Measurements from ENCODE around the gene TC2N. TPM values are rescaled to one million over a fixed set of nuclear protein-coding genes. Genes with fewer than 3 reads are reported as not detected.
A peak's percentile ranks its signal among the peaks of the same experiment; 100 is the strongest.

Gene TC2N
- total and polyA plus RNA-seq, 4 donors, result 0.62 to 6.4 (median 1.6) TPM

- WGBS, result 77% methylated on average over 6 of the region's 6 CpGs
- Histone ChIP-seq H3K36me3 (ENCODE audit: control insufficient read depth in 4 of 4, insufficient read depth in 3 of 4, low read depth in 1 of 4, low read length in 3 of 4) (no peaks in the 10 kb centered on the region), H3K9me3 (ENCODE audit: control insufficient read depth in 4 of 4, low read length in 3 of 4) (no peaks in the 10 kb centered on the region), H3K27me3 (ENCODE audit: control insufficient read depth in 4 of 4, insufficient read depth in 4 of 4, low read length in 3 of 4) (no peaks in the 10 kb centered on the region), H3K27ac (ENCODE audit: low read depth in 1 of 2, low read length in 2 of 2) (no peak overlapping the region), H3K4me3 (ENCODE audit: low read depth in 1 of 3, low read length in 3 of 3) (no peak overlapping the region), H3K9ac (ENCODE audit: low read depth in 1 of 2, low read length in 2 of 2) (no peak overlapping the region), H3K4me1 (ENCODE audit: control insufficient read depth in 4 of 4, insufficient read depth in 4 of 4, low read length in 3 of 4) (peaks cover 7 to 12% (median 10%) of the 10 kb centered on the region in 4 donors)
- DNase-seq (ENCODE audit: low spot score), result no peak
- TF ChIP-seq, protein P1, sequence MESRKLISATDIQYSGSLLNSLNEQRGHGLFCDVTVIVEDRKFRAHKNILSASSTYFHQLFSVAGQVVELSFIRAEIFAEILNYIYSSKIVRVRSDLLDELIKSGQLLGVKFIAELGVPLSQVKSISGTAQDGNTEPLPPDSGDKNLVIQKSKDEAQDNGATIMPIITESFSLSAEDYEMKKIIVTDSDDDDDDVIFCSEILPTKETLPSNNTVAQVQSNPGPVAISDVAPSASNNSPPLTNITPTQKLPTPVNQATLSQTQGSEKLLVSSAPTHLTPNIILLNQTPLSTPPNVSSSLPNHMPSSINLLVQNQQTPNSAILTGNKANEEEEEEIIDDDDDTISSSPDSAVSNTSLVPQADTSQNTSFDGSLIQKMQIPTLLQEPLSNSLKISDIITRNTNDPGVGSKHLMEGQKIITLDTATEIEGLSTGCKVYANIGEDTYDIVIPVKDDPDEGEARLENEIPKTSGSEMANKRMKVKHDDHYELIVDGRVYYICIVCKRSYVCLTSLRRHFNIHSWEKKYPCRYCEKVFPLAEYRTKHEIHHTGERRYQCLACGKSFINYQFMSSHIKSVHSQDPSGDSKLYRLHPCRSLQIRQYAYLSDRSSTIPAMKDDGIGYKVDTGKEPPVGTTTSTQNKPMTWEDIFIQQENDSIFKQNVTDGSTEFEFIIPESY (IDR thresholded peaks at IDR 0.05), result no peak
- TF ChIP-seq NR2F2 (IDR thresholded peaks at IDR 0.05) (no peak), SP1 (IDR thresholded peaks at IDR 0.05) (no peak)
These were observed 17.3 kb upstream of the TC2N start for GRCh38 chr14:91884664-91885063.

- DNase-seq (ENCODE audit: low spot score), result no peak
- peaks cover under 1 to 3% (median 2%) of the 10 kb centered on the region in 4 donors for H3K4me1 ChIP-seq (ENCODE audit: control insufficient read depth in 4 of 4, insufficient read depth in 4 of 4, low read length in 3 of 4)
- no peaks in the 10 kb centered on the region for H3K9me3 ChIP-seq (ENCODE audit: control insufficient read depth in 4 of 4, low read length in 3 of 4)
- no peak overlapping the region for H3K27ac ChIP-seq (ENCODE audit: low read depth in 1 of 2, low read length in 2 of 2)
- H3K27me3 ChIP-seq (ENCODE audit: control insufficient read depth in 4 of 4, insufficient read depth in 4 of 4, low read length in 3 of 4), result no peaks in the 10 kb centered on the region
- no peak overlapping the region for H3K9ac ChIP-seq (ENCODE audit: low read depth in 1 of 2, low read length in 2 of 2)
- H3K36me3 ChIP-seq (ENCODE audit: control insufficient read depth in 4 of 4, insufficient read depth in 3 of 4, low read depth in 1 of 4, low read length in 3 of 4), result no peaks in the 10 kb centered on the region
- H3K4me3 ChIP-seq (ENCODE audit: low read depth in 1 of 3, low read length in 3 of 3), result no peak overlapping the region
- TF ChIP-seq SP1 (IDR thresholded peaks at IDR 0.05), result no peak
- TF ChIP-seq FOXA1 (IDR thresholded peaks at IDR 0.05), result no peak
- peak; percentile 18 for TF ChIP-seq NR2F2 (IDR thresholded peaks at IDR 0.05)
- no peak for TF ChIP-seq YY1 (IDR thresholded peaks at IDR 0.05)
- 87% methylated on average over 9 of the region's 9 CpGs for WGBS
These were observed 16.4 kb upstream of the TC2N start for GRCh38 chr14:91883753-91884152.

GRCh38 chr14:91882776-91883175 lies 15.4 kb upstream of the TC2N start:
- no peaks in the 10 kb centered on the region for H3K36me3 ChIP-seq (ENCODE audit: control insufficient read depth in 4 of 4, insufficient read depth in 3 of 4, low read depth in 1 of 4, low read length in 3 of 4)
- H3K27ac ChIP-seq (ENCODE audit: low read depth in 1 of 2, low read length in 2 of 2), result no peak overlapping the region
- TF ChIP-seq, protein P1 (IDR thresholded peaks at IDR 0.05), result no peak
- TF ChIP-seq REST (IDR thresholded peaks at IDR 0.05), result no peak
- no peak for TF ChIP-seq JUND (IDR thresholded peaks at IDR 0.05)
- no peak for TF ChIP-seq EGR1 (IDR thresholded peaks at IDR 0.05; ENCODE audit: low read depth in 2 of 2)
- no peak for TF ChIP-seq NR2F2 (IDR thresholded peaks at IDR 0.05)
- no peak for TF ChIP-seq RXRA (IDR thresholded peaks at IDR 0.05)
- H3K4me1 ChIP-seq (ENCODE audit: control insufficient read depth in 4 of 4, insufficient read depth in 4 of 4, low read length in 3 of 4), result no peaks in the 10 kb centered on the region
- no peak overlapping the region for H3K9ac ChIP-seq (ENCODE audit: low read depth in 1 of 2, low read length in 2 of 2)
- H3K4me3 ChIP-seq (ENCODE audit: low read depth in 1 of 3, low read length in 3 of 3), result no peak overlapping the region
- no peaks in the 10 kb centered on the region for H3K9me3 ChIP-seq (ENCODE audit: control insufficient read depth in 4 of 4, low read length in 3 of 4)
- WGBS, result 85% methylated on average over 4 of the region's 4 CpGs
- DNase-seq (ENCODE audit: low spot score), result no peak
- no peaks in the 10 kb centered on the region for H3K27me3 ChIP-seq (ENCODE audit: control insufficient read depth in 4 of 4, insufficient read depth in 4 of 4, low read length in 3 of 4)
